HG02938 (cell line): ENCODE measurements around the gene ASB2.

ENCODE experiments used
- ATAC-seq: cut with Tn5 transposase; IDR thresholded peaks from one replicate; pipeline ENCODE4 v1.9.1; 2021; ENCODE audit warnings: mild to moderate bottlenecking, moderate library complexity; ENCODE audit not compliant: unreplicated experiment

ASB2 gene, protein sequence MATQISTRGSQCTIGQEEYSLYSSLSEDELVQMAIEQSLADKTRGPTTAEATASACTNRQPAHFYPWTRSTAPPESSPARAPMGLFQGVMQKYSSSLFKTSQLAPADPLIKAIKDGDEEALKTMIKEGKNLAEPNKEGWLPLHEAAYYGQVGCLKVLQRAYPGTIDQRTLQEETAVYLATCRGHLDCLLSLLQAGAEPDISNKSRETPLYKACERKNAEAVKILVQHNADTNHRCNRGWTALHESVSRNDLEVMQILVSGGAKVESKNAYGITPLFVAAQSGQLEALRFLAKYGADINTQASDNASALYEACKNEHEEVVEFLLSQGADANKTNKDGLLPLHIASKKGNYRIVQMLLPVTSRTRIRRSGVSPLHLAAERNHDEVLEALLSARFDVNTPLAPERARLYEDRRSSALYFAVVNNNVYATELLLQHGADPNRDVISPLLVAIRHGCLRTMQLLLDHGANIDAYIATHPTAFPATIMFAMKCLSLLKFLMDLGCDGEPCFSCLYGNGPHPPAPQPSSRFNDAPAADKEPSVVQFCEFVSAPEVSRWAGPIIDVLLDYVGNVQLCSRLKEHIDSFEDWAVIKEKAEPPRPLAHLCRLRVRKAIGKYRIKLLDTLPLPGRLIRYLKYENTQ

DNA sequence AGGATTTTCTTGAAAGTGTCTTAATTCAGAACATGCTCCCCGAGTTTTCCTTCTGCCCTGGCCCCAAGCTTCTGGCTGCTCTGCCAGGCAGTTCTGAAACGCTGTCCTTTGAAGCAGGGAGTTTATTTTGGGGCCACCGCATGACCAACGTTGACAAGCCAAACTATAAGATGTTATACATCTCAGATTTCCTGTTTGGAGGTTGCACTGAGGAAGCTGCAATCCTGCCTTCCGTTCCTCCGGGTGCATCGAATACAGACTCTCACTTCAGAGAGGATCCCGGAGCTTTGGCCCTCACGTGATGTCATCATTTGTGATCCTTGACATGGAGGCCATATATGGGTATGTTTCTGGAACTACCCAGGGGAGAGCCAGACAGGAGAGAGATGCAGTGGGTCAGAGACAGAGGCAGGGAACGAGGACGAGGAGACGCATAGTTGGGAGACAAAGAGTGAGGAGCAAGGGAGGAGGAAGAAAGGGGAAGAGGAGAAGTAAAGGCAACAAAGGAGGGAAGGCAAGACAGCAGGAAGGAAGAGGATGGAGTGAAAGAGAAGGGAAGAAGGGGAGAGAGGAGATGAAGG lies at the start of gene ASB2:
TSS of gene ASB2 (minus strand) at position 94 of the 581 bp plus-strand sequence. CDS start 12,031 bp downstream, outside the sequence.
- peak; percentile 3 for ATAC-seq

DNA sequence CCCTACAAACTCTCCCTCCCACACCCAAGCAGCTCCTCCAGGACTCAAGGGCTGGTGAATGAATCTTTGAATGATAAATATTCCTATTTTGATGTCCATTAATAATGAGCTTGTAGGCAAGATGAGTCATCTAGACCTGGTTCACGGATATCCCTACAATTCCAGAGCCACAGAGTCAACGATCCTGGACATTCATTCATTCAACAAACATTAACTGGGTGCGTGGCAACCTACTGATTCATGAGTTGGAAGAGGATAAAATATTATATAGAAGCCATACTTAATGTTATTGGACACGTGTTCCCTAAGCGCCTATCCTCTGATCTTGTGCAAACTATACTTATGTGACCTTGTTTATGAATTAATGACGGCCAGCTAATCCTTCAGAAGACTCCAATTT lies 49.4 kb upstream of the ASB2 start:
- ATAC-seq, result no peak

DNA sequence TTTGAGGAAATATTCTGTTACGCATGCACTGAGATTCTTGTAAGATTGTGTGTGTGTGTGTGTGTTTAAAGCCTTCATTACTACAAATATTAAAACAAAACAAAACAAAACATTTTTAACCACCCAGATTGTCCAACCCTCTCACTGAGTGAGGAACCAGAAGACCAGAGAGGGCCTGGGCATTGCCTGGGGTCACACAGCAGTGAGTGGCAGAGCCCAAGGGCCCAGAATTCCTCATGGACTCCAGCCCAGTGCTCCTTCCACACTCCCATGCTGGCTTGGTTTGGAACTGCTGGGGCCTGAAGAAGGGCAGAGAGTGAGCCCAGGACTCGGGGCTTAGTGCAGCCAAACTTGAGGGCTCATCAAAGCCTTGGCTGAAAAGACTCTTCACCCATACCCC lies 48.2 kb upstream of the ASB2 start:
- ATAC-seq, result no peak

DNA sequence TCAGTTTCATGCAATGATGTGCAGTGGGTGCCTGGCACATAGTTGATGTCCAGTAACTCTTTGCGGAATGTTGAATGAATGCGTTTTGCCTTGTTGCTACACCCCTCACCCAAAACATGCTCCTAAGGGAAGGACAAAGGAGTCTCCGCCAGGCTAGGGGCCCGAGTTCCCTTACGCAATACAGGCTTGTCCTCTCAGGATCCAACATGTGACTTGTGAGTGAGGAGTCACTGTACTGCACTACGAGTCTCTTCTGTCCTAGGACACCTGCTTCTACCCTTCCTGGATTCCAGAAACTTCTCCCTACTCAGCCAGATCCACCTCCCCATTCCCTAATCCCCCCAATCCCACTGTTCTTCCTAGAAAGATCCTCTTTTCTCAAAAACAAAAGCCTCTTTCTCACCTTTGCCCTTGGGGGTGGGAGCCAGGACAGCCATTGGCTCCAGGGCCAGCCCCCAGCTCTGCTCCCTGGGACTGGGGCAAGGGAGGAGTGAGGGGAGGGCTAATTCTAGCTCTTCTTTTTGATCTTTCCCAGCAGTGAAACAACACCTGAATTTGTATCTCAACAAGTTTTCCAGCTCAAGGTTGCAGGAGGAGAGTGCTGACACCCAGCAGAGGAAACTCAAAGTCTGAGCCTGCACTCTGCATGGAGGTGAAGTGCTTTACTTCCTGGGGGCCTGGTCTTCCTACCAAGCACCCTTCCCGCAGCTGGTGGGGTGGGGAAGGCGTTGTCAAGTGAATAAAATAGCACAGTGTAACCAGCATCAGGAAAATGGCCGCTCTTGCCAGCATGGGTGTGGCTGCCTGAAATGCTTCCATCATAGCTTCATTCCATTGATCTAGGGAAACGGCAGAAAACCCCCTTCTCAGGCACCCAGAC lies 46.4 kb upstream of the ASB2 start:
- ATAC-seq, result no peak

DNA sequence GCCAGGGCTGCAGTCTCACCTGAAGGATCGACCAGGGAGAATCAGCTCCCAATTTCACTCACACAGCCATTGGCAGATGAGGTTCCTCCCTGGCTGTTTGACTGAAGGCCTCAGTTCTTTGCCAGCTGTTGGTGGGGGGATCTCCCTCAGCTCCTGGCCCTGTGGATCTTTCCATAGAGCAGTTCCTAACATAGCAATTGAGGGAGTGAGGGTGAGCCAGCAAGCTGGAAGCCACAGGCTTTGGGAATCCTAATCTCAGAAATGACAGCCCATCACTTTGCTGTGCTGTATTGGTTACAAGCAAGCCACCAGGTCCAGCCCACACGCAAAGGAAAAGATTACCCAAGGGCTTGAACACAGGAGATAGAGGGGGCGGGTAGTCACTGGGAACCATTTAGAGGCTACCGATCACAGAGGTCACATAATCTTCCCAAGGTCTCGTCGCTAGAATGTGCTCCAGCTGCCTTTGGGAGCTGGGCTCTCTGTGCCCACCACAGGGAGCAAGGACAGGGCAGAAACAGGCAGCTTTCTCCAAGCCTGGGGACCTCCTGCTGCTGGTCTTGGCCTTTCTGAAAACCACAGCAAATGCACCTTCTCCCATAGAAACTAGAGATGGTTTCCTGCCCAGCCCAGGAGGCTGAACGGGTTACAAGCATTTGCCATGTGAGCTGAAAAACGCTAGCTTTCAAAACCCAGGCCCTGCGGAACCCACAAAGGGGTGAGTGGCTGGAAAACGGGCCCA lies 45.2 kb upstream of the ASB2 start:
- ATAC-seq, result no peak

DNA sequence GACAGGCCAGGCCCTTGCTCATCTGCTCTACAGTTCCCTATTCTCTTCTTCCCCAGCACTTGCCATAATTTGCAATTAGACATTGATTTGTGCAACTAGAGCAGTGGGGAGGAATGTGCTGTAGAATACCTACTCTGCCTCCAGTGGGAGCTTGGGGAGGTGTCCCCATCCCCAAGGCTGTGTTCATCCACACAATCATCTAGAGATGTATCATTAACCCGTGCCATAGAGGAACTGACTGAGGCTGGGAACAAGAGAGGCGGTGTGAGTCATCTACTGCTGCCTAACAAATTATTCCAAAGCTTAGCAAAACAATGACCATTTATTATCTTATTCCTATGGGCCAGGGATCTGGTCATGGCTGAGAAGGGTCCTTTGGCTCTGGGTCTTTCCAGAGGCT lies 44.6 kb upstream of the ASB2 start:
- ATAC-seq, result no peak

DNA sequence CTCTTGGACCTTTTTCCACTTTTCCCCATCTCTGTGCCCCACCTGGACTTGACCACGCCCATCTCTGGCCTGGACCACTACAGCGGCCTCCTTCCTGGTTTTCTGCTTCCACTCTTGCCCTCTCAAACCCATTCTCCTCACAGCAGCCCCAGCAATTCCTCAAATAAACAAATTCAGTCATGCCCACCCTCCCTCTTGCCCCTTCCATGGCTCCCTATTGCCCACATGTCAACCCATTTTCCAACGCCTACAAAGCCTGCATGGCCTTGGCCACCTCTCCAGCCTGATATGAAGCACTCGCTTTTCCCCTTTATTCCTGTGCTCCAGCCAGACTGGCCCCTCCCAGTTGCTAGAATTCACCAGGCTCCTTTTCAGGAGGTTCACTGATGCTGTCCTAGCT lies 43.9 kb upstream of the ASB2 start:
- no peak for ATAC-seq

DNA sequence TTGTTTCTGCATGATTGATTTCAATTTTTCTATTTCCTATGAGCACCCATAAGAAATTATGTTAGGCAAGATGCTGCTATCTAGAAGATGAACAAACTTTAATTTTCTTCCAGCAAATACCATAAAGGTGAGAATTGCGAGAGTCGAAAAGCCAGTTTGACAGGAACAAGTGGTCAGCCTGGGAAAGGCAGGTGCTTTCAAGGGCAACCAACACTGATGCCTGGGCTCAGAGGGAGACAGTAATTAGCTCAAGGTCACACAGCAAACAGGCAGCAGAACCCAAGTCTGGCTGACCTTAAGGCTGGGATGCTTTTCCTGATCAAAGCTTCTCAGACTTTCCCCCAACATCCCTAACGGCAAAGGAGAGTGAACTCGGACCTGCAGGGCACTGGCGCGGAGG lies 43.0 kb upstream of the ASB2 start:
- ATAC-seq, result no peak

DNA sequence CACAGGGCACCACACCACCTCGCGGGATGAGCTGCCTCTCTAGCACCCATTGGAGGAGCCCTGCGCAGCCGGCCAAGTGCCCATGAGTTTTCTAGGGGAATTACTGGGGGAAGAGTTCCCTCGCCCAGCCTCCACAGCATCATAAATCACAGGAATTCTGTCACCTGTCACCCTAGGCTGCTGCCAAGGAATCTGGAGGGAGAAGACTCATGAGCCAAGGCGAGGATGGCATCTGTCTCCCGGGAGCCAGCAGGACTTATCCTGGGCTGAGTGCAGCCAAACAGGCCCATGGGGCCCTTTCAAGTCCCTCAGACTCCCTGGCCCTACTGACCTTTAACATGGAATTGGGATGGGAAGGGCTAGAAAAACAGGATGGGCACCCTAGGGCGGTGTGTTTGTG lies 41.9 kb upstream of the ASB2 start:
- ATAC-seq, result no peak

DNA sequence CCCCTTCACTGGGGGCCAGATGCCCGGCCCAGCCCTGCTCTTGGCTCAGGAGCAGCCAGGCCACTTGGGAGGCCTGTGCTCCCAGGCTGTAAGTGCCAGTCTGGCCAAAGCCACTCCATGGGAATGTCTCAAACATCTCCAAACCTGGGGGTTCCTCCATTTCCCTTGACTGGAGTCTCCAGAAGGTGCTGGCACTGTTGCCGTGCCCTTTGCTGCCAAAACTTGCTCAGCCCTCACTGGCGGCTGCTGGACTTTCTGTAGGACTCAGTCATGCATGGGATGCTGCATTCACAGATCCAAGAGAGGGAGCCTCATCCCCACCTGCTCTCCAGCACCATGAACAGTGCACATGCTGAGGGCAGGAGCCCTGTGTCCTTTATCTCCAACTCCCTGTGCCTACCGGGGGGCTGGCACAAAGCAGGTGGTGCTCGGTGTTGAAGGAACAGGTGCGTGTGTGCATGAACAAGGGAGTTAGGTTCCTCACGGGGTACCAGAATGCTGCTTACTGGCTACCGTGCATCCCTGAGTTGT lies 40.1 kb upstream of the ASB2 start:
- ATAC-seq, result no peak

DNA sequence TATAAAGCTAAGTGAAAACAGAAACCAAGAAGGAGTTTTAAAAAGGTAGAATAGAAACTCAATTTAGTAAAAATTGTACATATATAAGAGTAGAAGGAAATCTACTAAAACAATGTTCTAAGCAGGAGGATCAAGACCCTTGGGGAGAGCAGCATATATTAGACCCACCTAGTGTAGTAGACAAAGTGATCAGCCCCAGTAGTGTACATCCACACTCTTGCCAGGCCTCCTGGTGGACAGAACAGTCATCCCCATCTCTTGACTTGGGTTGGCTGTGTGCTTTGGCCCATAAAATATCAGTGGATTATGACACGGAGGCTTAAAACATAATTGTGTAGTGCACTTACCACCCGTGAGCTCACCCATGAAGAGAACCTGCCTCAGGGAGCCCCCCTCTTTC lies 38.9 kb upstream of the ASB2 start:
- ATAC-seq, result no peak

DNA sequence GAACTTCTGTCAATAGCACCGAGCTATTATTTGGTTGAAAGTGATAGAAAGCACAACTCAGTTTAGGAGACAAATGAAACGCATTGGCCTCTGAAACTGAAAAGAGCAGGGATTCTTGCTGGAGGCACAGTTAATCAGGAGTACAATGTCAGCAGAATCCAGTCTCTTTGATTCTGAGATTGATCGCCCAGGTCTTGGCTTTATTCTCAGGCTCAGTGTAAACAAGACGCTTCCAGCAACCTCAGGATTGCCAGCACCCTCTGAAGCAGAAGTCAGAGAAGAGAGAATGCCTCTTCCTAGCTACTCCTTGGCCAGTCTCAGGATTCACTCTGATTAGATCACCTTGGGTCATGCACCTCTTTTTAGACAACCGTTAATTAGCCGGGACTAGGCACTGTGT lies 38.0 kb upstream of the ASB2 start:
- ATAC-seq, result no peak

DNA sequence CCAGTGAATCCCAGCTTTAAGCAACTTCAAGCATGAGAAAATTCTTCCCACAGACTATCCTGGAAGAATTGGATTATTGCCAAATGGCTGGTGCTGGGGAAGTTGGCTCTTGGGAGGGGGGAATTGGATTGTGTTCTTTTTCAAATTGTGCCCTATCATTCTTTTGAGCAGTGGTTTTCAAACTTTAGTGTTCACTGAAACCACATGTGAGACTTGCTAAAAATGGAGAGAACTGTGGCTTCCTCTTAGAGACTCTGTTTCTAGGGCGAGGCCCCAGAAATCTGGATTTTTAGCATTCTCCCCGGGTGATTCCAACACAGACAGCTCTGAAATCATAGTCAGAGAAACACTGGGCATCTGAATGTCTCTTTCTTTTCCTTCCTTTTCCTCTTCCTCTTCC lies 35.4 kb upstream of the ASB2 start:
- no peak for ATAC-seq

DNA sequence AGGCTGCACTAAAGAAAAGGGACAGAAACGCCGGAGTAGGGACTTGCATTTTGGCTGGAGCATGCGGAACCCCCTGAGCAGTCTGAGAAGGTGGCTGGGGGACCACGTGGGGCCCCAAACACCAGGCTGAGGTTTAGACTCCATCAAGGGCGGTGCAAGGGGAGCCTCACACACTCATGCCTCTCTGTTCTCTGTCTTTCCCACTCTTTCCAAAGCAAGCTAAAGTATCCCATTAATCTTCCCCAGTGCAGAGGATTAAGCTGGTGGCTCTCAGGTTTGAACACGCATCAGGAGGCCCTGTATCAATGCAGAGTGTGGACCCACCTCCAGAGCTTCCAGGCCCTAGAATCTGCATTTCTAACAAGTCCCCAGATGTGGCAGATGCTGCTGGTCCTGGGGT lies 34.3 kb upstream of the ASB2 start:
- ATAC-seq, result no peak

DNA sequence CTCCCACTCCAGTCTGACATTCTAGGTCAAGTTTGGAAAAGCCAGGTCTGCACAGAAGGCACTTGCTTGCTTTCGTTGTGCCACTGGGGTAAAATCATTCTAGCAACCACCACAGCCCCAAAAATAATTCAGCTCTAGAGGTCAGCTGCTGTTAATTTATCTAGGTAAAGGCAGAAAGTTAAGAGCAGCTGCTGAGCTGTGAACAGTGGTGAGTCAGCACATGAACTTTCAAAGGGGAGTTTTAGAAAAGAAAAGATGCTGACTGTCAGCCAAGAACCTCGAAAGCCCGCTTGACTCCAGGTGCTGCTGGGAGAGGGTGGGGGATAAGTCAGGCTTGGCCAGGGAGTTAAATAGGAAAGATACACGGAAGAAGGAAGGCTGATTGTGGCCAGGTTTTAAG lies 33.4 kb upstream of the ASB2 start:
- peak; percentile 56 for ATAC-seq

DNA sequence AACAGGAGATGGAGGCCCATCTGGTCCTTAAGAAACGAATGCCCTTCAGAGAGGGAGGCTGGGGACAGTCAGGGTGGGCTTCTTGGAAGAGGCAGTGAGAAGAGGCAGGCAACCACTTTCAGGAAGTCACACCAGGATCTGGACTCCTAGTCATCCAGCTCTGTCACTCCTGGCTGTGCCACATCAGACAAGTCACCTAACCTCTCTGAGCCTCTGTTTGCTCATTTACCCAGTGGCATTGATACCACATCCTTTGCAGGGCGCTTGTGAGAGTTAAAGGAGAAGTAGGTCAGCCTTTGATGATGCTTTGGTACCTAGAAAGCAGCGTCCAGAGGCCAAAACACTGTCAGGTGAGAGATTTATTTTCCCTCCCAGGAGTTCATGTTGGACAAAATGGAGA lies 31.9 kb upstream of the ASB2 start:
- no peak for ATAC-seq

DNA sequence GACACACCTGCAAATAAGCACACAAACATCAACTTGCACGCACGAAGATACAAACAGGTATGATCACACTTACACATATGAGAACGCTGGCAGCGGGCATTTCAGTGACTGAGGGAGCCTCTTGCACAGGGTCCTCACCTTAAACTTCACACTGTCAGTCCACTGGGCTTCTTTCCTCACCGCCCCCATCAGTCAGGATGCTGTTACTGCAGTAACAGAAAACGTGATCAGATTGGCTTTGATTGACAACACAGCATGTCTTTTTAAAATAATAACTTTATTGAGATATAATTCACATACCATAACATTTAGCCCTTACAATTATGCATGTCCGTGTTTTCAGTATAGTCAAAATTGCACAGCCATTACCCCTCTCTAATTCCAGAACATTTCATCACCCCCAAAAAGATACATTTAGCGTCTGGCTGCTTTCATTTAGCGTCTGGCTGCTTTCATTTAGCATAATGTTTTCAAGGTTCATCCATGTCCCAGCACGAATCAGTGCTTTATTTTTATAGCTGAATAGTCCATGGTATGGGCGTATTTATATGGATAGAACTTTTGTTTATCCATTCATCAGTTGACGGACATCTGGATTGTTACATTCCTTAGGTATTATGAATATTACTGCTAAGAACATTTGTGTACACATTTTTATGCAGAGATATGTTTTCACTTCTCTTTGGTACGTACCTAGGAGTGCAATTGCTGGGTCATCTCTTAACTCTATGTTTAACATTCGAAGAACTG lies 29.1 kb upstream of the ASB2 start:
- ATAC-seq, result no peak

DNA sequence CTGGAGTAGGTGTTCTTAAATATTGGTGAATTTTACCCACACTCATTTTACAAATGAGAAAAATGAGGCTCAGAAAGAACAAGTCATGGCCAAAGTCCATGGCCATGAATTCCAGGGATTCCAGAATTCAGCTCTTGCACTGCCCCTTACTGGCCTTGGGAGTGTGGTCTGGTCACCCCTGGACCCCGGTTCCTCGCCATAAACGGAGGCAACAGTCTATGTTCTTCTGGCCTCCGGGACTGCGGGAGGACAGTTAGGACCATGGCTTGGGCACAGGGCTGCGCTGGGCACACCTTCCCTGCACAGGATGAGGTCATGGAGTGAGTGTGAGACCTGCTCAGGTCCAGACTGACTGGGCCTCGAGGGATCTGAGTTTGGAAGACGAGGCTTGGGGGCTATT lies 27.6 kb upstream of the ASB2 start:
- ATAC-seq, result no peak

DNA sequence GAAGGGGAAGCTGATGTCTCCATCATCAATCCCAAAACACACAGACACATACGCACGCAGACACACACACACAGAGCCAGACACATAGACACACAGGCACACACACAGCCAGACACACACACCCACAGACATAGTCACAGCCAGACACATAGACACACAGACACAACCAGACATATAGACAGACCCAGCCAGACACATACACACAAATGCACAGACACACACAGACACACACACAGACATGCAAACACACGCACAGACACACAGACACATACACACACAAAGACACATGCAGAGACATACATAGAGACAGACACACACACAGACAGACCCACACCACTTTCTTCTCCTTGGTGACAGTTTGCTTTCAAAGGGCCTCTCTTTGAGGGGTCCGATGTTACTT lies 27.0 kb upstream of the ASB2 start:
- ATAC-seq, result no peak
